Hematopoietic multipotent progenitor cell treated with erythropoietin and hydrocortisone succinate and interleukin-3 and kit ligand, for 17 days (in vitro differentiated cells): ENCODE results near the gene LYPD8.

ENCODE experiments used
- DNase-seq: peaks from one replicate; pipeline ENCODE4 v3.0.0-alpha.2; 2015; ENCODE audit warnings: low spot score

Gene LYPD8

GRCh38 chr1:248757784-248758195 is 2.2 kb upstream of the LYPD8 start:
- no peak for DNase-seq

GRCh38 chr1:248756636-248757035 is 1.1 kb upstream of the LYPD8 start:
- no peak for DNase-seq

DNA sequence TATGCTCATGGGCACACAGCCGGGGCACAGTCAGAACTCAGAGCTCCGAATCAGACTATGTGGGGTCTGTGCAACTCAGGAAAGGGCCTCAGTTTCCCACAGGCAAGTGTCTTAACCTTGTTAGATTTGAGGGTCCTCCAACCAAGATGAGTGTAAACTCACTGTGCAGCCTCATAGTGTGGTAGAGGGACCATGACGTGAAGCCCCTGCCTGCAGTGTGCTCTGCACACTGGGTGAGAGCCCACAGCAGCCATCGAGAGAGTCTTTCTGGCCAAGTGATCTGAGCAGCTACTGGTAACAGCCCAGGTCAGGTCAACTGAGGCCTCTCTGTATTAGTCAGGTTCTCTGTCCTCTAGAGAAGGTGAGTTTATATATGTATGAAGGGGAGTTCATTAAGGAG is 592 bp upstream of the LYPD8 start:
- no peak for DNase-seq

GRCh38 chr1:248753708-248754280 is 1.8 kb downstream of the LYPD8 start:
- no peak for DNase-seq

DNA sequence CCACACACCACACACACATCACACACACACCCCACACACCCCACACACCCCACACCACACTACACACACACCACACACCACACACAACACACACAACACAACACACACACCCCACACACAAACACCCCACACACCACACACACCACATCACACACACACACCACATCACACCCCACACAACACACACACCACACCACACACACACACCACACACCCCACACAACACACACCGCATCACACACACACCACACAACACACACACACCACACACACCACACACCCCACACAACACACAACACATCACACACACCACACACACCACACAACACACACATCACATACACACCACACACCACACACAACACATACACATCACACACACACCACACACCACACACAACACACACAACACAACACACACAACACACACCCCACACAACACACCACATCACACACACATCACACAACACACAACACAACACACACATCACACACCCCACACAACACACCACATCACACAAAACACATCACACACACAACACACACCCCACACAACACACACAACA is 2.4 kb downstream of the LYPD8 start:
- DNase-seq = no peak

GRCh38 chr1:248752161-248753028 is 3.2 kb downstream of the LYPD8 start:
- DNase-seq = no peak

- DNase-seq = no peak
These were observed 3.9 kb downstream of the LYPD8 start for GRCh38 chr1:248751635-248752034.

DNA sequence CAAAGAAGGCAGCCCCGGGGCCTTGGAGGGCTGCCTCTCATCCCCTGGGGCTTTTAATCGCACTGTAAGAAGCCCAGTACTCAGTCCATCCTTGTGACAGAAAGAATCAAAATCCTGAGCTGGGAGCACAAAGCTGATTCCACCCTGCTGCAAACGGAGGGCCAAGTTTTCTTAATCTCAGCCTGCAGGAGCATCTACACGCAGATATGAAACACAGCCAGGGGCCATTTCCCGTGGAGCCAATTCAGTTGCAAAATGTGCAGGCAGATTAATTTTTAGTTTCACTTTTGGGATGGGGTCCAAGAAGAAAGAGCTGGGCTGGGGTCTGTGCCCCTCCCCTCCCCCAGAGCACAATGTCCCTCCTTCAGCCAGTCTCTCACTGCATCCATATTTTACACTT is 4.4 kb downstream of the LYPD8 start:
- DNase-seq = no peak

- DNase-seq = no peak
These were observed 5.1 kb downstream of the LYPD8 start for GRCh38 chr1:248750496-248750895.

- no peak for DNase-seq
These were observed 7.3 kb downstream of the LYPD8 start for GRCh38 chr1:248748211-248748610.

DNA sequence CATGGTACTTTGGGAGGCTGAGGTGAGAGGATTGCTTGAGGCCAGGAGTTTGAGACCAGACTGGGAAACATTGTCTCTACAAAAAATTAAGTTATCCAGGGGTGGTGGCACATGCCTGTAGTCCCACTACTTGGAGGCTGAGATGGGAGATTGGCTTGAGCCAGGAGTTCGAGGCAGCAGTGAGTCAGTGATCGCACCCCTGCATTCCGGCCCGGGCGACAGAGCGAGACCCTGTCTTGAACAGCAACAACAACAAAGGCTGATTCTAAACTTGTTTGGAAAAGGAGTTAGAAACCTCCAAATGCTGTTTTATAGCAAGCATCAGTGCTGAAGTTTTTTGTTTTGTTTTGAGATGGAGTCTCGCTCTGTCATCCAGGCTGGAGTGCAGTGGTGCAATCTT is 14.7 kb downstream of the LYPD8 start:
- DNase-seq = no peak

GRCh38 chr1:248739572-248740205 is 15.9 kb downstream of the LYPD8 start:
- DNase-seq = no peak

- DNase-seq = no peak
These were observed 18.1 kb downstream of the LYPD8 start for GRCh38 chr1:248737457-248737856.

DNA sequence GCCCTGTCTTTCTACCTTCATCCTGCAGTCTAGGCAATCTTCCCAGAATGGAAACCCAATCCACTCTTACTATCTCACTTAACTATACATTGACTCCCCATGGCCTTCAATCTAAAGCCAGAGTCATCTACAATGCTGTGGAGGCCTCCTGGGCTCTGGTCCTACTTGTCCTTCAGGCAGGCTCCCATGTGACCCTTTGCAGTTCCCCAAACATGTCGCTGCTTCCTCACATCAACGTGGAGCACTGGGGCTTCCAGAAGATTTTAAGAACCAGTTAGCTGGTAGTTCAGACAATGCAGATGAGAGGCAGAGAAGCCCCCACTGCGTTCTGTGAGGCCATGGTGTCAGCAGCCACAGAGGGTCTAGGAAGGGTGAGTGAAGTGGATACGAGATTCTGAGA is 18.6 kb downstream of the LYPD8 start:
- DNase-seq = no peak

GRCh38 chr1:248733566-248733965 is 22.0 kb downstream of the LYPD8 start:
- DNase-seq = no peak

DNA sequence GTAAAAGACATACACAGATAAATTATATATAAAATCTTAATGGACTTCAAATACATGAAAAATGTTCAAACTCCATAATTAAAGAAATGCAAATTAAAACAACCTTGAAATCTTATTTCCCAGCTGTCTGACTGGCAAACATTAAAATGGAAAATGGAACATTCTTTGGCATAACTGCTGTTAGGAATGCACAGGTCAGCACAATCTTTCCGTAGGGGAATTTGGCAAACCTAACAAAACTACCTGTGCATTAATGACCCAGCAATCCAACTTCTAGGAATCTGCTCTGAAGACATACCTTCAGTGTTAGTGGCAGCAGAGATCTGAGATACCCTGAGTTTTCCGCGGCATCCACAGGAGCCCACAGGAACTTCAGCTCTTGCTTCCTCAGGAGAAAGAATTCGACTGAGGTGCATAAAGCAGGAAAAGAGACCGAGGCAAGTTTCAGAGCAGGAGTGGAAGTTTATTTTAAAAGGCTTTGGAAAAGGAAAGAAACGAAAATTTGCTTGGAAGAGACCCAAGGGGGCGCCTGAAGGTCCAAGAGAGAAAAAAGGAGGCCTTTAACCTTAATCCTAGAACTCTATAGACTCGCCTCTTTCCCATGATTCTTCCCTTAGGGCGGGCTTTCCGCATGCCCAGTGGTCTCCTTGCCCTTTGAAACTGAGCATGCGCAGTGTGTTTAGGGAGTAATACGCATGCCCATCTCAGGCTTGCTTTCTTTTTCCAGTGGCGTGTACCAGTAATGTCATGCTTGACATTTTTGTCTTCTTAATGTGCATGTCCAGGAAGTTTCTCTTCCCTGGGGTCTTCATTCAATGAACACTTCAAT is 24.8 kb downstream of the LYPD8 start:
- DNase-seq = no peak

GRCh38 chr1:248714248-248714647 is 41.3 kb downstream of the LYPD8 start:
- no peak for DNase-seq

- no peak for DNase-seq
These were observed 45.2 kb downstream of the LYPD8 start for GRCh38 chr1:248710305-248710900.

- no peak for DNase-seq
These were observed 51.0 kb downstream of the LYPD8 start for GRCh38 chr1:248704606-248705005.

DNA sequence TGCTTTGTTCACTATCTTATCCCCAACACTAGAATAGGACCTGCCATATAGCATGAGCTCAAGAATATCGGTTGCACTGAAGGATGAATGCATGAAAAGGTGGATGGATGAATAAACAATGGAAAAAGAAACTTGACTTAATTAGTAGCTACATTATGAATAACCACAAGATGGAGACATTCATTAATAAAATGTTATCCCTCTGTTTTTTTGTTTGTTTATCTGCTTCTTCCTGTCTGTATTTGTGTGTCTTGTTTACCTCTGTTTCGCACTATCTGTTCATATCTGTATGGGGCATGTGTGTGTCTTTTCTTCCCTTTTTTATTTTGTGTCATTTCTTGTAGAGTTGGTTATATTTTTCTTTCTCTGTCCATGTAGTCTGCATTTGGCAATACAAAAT is 51.9 kb downstream of the LYPD8 start:
- DNase-seq = no peak

DNA sequence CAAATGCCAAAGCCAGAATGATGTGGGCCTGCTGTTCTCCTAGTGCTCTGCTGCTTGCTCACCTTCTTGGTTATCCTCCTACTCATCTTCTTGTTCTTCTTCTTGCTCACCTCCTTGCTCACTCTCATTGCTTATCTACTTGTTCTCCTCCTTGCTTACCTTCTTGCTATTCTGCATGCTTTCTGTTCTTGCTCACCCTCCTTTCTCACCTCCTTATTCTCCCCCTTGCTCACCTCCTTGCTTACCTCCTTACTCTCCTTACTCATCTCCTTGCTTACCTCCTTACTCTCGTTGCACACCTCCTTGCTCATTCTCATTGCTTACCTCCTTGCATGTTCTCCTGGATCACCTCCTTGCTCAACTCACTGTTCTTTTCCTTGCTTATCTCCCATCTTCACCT is 52.8 kb downstream of the LYPD8 start, which contains the start of gene OR14I1:
Gene OR14I1, minus strand, starts transcription at position 53 of the 400 bp plus-strand sequence.
- no peak for DNase-seq

GRCh38 chr1:248699099-248699498 is 56.5 kb downstream of the LYPD8 start:
- DNase-seq = no peak
